ENCODE measurements around the gene SLC9A3.
"Not testable (repeated sequence)": the region's sequence is repeated elsewhere in the genome, so short reads cannot be mapped to it uniquely, and the experiment has no call there.

SLC9A3 gene

GRCh38 chr5:510521-510920, 13.7 kb downstream of the SLC9A3 start:
- TF ChIP-seq CTCF (IDR thresholded peaks at IDR 0.05; ENCODE audit: low read depth, low read length, missing control alignments), result no peak
- no peak for DNase-seq (ENCODE audit: extremely low read depth, low read depth)
- no peak overlapping the region for H3K4me3 ChIP-seq (replicated peaks; ENCODE audit: low read depth, low read length)

- TF ChIP-seq CTCF (IDR thresholded peaks at IDR 0.05; ENCODE audit: low read depth, low read length, missing control alignments), result no peak
- DNase-seq (ENCODE audit: extremely low read depth, low read depth), result no peak
- no peak overlapping the region for H3K4me3 ChIP-seq (replicated peaks; ENCODE audit: low read depth, low read length)
These were observed 14.6 kb downstream of the SLC9A3 start for GRCh38 chr5:509611-510185.

GRCh38 chr5:507986-508575, 16.2 kb downstream of the SLC9A3 start:
- not testable (repeated sequence) for H3K4me3 ChIP-seq (replicated peaks; ENCODE audit: low read depth, low read length); DNase-seq (ENCODE audit: extremely low read depth, low read depth)

GRCh38 chr5:505951-506525, 18.2 kb downstream of the SLC9A3 start:
- no peak for DNase-seq (ENCODE audit: extremely low read depth, low read depth)
- TF ChIP-seq CTCF (IDR thresholded peaks at IDR 0.05; ENCODE audit: low read depth, low read length, missing control alignments), result no peak

GRCh38 chr5:504326-505154, 19.7 kb downstream of the SLC9A3 start:
- DNase-seq (ENCODE audit: extremely low read depth, low read depth), result no peak
- no peak for TF ChIP-seq CTCF (IDR thresholded peaks at IDR 0.05; ENCODE audit: low read depth, low read length, missing control alignments)
- H3K4me3 ChIP-seq (replicated peaks; ENCODE audit: low read depth, low read length), result no peak overlapping the region

More at GRCh38 chr5:505951-506525, 18.2 kb downstream of the SLC9A3 start:
- H3K4me3 ChIP-seq (replicated peaks; ENCODE audit: low read depth, low read length), result no peak overlapping the region

GRCh38 chr5:502325-503079, 21.7 kb downstream of the SLC9A3 start:
- no peak for DNase-seq (ENCODE audit: extremely low read depth, low read depth)
- no peak for TF ChIP-seq CTCF (IDR thresholded peaks at IDR 0.05; ENCODE audit: low read depth, low read length, missing control alignments)
- H3K4me3 ChIP-seq (replicated peaks; ENCODE audit: low read depth, low read length), result no peak overlapping the region

Data from HFF-Myc (cell line).